BJ (cell line): ENCODE measurements around the gene MAP3K12. TPM values are rescaled to one million over a fixed set of nuclear protein-coding genes. Genes with fewer than 3 reads are reported as not detected.

Experiments used
- CTCF ChIA-PET: fragments of 350-600 bp; formaldehyde crosslinking; extraction: SDS; loops from one replicate; lab custom pipeline; 2021; ENCODE audit warnings: antibody characterized with exemption, inconsistent platforms; lab: Yijun Ruan, JAX
- POLR2A ChIA-PET: fragments of 300-600 bp; sonication (Branson Sonifier 250); formaldehyde crosslinking; extraction: SDS; loops from one replicate; lab custom pipeline; 2021; ENCODE audit warnings: antibody characterized with exemption; lab: Charles Lee
- DNase-seq: peaks from one replicate; pipeline ENCODE4 v3.0.0-alpha.2; 2011; ENCODE audit warnings: low read depth
- H3K27me3 ChIP-seq: 2 replicates; pipeline ENCODE4 v1.6.0; 2011; ENCODE audit warnings: low read length; ENCODE audit not compliant: control insufficient read depth, insufficient read depth
- H3K36me3 ChIP-seq: 2 replicates; pipeline ENCODE4 v1.5.1; 2011; ENCODE audit warnings: low read length; ENCODE audit not compliant: control insufficient read depth, insufficient read depth
- H3K4me3 ChIP-seq: 2 replicates; pipeline ENCODE4 v1.5.1; 2011; ENCODE audit warnings: low read depth, mild to moderate bottlenecking, control low read depth, low read length
- polyA plus RNA-seq: library from polyadenylated mRNA; depleted of rRNA; stranded (reverse); fragments of >200 nt; gene quantifications from 2 replicates; pipeline ENCODE4 v1.2.3, GENCODE V29; 2011
- TF ChIP-seq, protein P1 (sequence below): IDR thresholded peaks from 2 replicates; pipeline ENCODE4 v1.5.1; 2011; ENCODE audit warnings: low read depth, mild to moderate bottlenecking, control low read depth, inconsistent platforms, low read length, moderate library complexity; ENCODE audit not compliant: insufficient read depth

The MAP3K12 gene
- polyA plus RNA-seq, 1 experiment = 61.2 TPM

DNA sequence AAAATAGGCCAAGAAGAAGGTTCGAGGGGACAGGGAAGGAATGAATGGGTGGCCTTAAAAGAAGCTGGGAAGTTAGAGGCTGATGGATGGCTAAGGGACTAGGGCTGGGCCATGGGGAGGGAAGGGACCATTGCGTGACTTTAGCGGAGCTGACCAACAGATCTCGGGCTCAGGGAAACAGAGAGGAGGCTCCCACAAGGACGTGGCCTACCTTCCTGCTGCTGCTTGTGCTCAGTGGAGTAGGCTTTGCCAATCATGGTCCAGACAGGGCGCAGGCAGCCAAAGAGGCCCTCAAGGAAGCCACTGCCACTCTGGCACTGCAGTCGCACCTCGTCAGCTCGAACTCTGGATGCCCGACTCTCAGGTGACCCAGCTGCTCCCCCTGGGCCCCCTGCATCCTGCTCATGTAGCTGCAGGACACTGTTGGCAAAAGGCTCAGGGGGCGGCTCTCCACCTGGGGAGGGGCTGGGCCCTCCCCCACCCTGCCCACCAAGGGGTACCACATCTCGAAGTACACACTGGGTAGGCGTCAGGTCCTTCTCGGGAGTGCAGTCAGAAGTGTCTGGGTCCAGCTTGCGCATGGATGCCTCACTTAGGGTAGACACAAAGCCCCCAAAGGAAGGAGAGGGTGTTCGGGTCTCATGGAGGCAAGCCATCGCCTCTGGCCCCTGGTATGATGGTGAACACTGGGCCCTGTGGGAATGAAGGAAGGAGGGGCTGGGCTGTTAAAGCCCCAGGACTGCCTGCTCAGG is 12.3 kb downstream of the MAP3K12 start:
- POLR2A ChIA-PET = no interaction called here
- TF ChIP-seq, protein P1, sequence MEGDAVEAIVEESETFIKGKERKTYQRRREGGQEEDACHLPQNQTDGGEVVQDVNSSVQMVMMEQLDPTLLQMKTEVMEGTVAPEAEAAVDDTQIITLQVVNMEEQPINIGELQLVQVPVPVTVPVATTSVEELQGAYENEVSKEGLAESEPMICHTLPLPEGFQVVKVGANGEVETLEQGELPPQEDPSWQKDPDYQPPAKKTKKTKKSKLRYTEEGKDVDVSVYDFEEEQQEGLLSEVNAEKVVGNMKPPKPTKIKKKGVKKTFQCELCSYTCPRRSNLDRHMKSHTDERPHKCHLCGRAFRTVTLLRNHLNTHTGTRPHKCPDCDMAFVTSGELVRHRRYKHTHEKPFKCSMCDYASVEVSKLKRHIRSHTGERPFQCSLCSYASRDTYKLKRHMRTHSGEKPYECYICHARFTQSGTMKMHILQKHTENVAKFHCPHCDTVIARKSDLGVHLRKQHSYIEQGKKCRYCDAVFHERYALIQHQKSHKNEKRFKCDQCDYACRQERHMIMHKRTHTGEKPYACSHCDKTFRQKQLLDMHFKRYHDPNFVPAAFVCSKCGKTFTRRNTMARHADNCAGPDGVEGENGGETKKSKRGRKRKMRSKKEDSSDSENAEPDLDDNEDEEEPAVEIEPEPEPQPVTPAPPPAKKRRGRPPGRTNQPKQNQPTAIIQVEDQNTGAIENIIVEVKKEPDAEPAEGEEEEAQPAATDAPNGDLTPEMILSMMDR = no peak
- Histone ChIP-seq H3K27me3 (no peaks in the 10 kb centered on the region), H3K36me3 (peaks cover 31% of the 10 kb centered on the region), H3K4me3 (no peak overlapping the region)
- CTCF ChIA-PET = no interaction called here
- DNase-seq = no peak

DNA sequence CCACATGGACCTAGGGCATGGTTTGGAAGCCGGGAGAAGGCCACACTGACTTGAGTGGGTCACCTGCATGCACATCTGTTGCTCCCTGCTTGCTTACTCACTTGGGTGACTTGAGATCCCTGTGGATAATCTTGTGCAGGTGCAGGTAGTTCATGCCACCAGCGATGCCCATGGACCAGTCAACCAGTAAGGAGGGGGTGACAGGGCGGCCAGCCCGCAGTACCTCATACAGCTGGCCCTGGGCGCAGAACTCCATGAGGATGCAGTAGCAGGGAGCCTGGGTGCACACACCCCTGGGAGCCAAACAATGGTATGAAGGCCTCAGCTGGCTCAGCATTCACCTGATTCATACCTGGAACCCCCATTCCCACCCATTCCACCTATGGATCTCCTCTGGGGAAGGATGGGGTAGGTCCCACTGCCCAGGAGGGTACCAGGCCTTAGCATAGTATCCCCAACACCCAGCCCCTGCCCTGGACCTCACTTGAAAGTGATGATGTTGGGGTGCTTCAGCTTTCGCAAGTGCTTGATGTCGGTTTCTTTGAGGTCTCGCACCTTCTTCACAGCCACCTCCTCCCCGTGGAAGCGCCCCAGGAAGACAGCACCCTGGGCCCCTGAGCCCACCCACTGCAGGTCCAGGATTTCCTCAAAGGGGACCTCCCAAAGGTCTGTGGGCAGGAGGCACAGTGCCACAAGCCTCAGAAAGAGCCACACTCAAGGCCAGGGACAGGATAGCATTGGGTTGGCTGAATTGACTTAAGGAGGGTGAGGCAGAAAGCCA is 13.1 kb downstream of the MAP3K12 start:
- DNase-seq = no peak
- POLR2A ChIA-PET = no interaction called here
- H3K27me3 ChIP-seq = no peaks in the 10 kb centered on the region
- no peak overlapping the region for H3K4me3 ChIP-seq
- H3K36me3 ChIP-seq = peaks cover 34% of the 10 kb centered on the region
- CTCF ChIA-PET = interaction anchor here (0.8 kb wide), 1 partner anchor 165 kb away, joined by 3 read pairs; the partner anchor contains the start of gene AAAS
- TF ChIP-seq, protein P1 = no peak

DNA sequence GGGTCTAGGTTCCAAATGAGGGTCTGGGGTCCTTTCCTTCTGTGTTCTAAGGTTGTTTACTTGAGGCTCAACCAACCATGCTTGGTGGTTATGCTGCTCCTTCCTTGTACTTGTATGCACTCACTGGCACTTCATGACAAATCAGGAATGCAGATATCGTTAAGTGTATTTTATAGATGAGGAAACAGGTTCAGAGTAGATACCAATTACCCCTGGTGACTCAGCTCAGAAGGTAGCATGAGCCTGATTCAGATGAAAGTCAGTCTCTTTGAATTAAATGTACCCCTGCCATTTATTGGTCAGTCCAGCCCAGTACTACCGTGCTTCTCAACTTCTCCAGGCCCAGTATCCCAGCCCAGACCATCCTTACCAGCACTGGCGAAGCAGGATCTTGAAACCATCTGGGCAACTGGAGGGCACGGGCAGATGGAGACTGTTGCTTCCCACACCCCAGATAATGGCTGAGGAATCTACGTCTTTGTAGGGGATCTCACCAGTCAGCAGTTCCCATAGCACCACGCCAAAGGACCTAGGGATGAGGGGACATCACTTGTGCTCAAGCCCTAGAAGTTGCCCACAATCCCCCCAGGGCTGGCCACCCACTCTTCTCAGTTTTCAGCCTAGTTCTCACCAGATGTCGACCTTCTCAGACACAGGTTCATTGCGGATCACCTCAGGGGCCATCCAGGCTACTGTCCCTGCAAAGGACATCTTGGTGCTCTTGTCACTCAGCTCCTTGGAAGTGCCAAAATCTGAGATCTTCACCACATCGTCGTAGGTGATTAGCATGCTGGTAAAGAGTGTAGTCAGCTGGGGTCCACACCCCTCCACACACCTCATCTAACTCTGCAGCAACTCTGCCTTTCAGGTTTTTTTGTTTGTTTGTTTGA is 14.3 kb downstream of the MAP3K12 start:
- CTCF ChIA-PET = interaction anchor here (0.8 kb wide), 1 partner anchor 163 kb away, joined by 3 read pairs; the partner anchor contains the start of gene AAAS
- H3K4me3 ChIP-seq = no peak overlapping the region
- H3K36me3 ChIP-seq = peaks cover 40% of the 10 kb centered on the region
- TF ChIP-seq, protein P1 = no peak
- DNase-seq = no peak
- POLR2A ChIA-PET = no interaction called here
- no peaks in the 10 kb centered on the region for H3K27me3 ChIP-seq

GRCh38 chr12:53483979-53484377 is 15.3 kb downstream of the MAP3K12 start:
- ChIA-PET CTCF (no interaction called here), POLR2A (no interaction called here)
- DNase-seq = no peak
- TF ChIP-seq, protein P1 = no peak
- H3K36me3 ChIP-seq = peaks cover 43% of the 10 kb centered on the region
- no peak overlapping the region for H3K4me3 ChIP-seq
- H3K27me3 ChIP-seq = no peaks in the 10 kb centered on the region
